Natural killer cell (primary cell): ENCODE measurements around the gene RGSL1. TPM values are rescaled to one million over a fixed set of nuclear protein-coding genes. Genes with fewer than 3 reads are reported as not detected.

Source experiments
- ATAC-seq, 3 donors: fragments of 150-1000 bp in 2 of 3; fragments of 200-7000 bp in 1 of 3; cut with Tn5 transposase; 1 replicate in 1 of 3; 2 replicates in 2 of 3; pipeline ENCODE4 v1.10.0; 2021; ENCODE audit warnings: mild to moderate bottlenecking in 2 of 3, moderate library complexity in 2 of 3
- DNase-seq, 2 donors: peaks; one replicate each; pipeline versions ENCODE4 v3.0.0 to v3.0.0-alpha.2; 2013 to 2021; ENCODE audit warnings: mixed read lengths in 1 of 2
- H3K27ac ChIP-seq: one replicate; pipeline ENCODE4 v1.5.1; 2013; ENCODE audit warnings: mild to moderate bottlenecking, low read length
- H3K27me3 ChIP-seq: one replicate; pipeline ENCODE4 v1.6.1; 2013; ENCODE audit warnings: low read length; ENCODE audit not compliant: control insufficient read depth, insufficient read depth
- H3K36me3 ChIP-seq: one replicate; pipeline ENCODE4 v1.6.1; 2013; ENCODE audit warnings: low read length; ENCODE audit not compliant: control insufficient read depth, insufficient read depth
- H3K4me1 ChIP-seq: one replicate; pipeline ENCODE4 v1.6.1; 2013; ENCODE audit warnings: low read length; ENCODE audit not compliant: control insufficient read depth, insufficient read depth
- H3K4me3 ChIP-seq: one replicate; pipeline ENCODE4 v1.5.1; 2013; ENCODE audit warnings: low read length
- H3K9me3 ChIP-seq: one replicate; pipeline ENCODE4 v1.6.1; 2013; ENCODE audit warnings: low read length; ENCODE audit not compliant: control insufficient read depth, insufficient read depth
- H3K27ac Mint-ChIP-seq, 2 donors: one replicate each; pipeline ENCODE4 v1.8.0; 2022; ENCODE audit warnings: mild to moderate bottlenecking in 2 of 2, mixed read lengths in 2 of 2, moderate library complexity in 1 of 2
- H3K27me3 Mint-ChIP-seq, 2 donors: one replicate each; pipeline ENCODE4 v1.8.0; 2022; ENCODE audit warnings: low read depth in 2 of 2, mixed read lengths in 2 of 2
- H3K36me3 Mint-ChIP-seq: one replicate; pipeline ENCODE4 v1.8.0; 2022; ENCODE audit warnings: mixed read lengths
- H3K4me1 Mint-ChIP-seq, 2 donors: one replicate each; pipeline ENCODE4 v1.8.0; 2022; ENCODE audit warnings: mixed read lengths in 2 of 2
- H3K4me3 Mint-ChIP-seq: one replicate; pipeline ENCODE4 v1.8.0; 2022; ENCODE audit warnings: mild to moderate bottlenecking, moderate library complexity, mixed read lengths
- H3K9me3 Mint-ChIP-seq, 2 donors: one replicate each; pipeline ENCODE4 v1.8.0; 2022; ENCODE audit warnings: mixed read lengths in 2 of 2
- WGBS: methylation state at CpG from one replicate; pipeline ENCODE4 v1.1.7; 2013; ENCODE audit warnings: missing lambda C conversion rate; ENCODE audit not compliant: insufficient coverage; 5-methylcytosine and 5-hydroxymethylcytosine counted together
- intact Hi-C: fragments of 100-400 bp; cut with micrococcal nuclease; formaldehyde crosslinking; loops from one replicate; pipeline ENCODE4 v1.14.2; 2022
- total RNA-seq, 4 donors: library from RNA; stranded (reverse); fragments of 120-200 nt in 1 of 4; gene quantifications; one replicate each; pipeline versions ENCODE4 v1.2.3 to v1.2.4, GENCODE V29; 2013 to 2022
- TF ChIP-seq, protein P1 (sequence below): fragments of 200-600 bp; IDR thresholded peaks from one replicate; pipeline ENCODE4 v1.8.0; 2022; ENCODE audit warnings: antibody characterized with exemption

The RGSL1 gene
- total RNA-seq, 3 donors from 2014 or later (not counting 1 experiment from before 2014, with no cell fraction given): not detected

GRCh38 chr1:182460550-182460951 is 10.6 kb downstream of the RGSL1 start:
- intact Hi-C loops: no loop called here
- H3K27ac ChIP-seq: no peak overlapping the region
- no peaks in the 10 kb centered on the region for H3K4me1 ChIP-seq
- H3K36me3 ChIP-seq: no peaks in the 10 kb centered on the region
- Mint-ChIP-seq H3K36me3 (no peaks in the 10 kb centered on the region), H3K27ac (no peak overlapping the region), H3K27me3 (peaks cover 9 to 17% of the 10 kb centered on the region in 2 donors), H3K4me3 (no peak overlapping the region), H3K9me3 (no peaks in the 10 kb centered on the region), H3K4me1 (no peaks in the 10 kb centered on the region)
- ATAC-seq (no peak), DNase-seq (no peak)
- no peak overlapping the region for H3K4me3 ChIP-seq
- H3K9me3 ChIP-seq: no peaks in the 10 kb centered on the region
- TF ChIP-seq, protein P1, sequence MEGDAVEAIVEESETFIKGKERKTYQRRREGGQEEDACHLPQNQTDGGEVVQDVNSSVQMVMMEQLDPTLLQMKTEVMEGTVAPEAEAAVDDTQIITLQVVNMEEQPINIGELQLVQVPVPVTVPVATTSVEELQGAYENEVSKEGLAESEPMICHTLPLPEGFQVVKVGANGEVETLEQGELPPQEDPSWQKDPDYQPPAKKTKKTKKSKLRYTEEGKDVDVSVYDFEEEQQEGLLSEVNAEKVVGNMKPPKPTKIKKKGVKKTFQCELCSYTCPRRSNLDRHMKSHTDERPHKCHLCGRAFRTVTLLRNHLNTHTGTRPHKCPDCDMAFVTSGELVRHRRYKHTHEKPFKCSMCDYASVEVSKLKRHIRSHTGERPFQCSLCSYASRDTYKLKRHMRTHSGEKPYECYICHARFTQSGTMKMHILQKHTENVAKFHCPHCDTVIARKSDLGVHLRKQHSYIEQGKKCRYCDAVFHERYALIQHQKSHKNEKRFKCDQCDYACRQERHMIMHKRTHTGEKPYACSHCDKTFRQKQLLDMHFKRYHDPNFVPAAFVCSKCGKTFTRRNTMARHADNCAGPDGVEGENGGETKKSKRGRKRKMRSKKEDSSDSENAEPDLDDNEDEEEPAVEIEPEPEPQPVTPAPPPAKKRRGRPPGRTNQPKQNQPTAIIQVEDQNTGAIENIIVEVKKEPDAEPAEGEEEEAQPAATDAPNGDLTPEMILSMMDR: no peak
- H3K27me3 ChIP-seq: no peaks in the 10 kb centered on the region

- H3K4me1 ChIP-seq: no peaks in the 10 kb centered on the region
- Mint-ChIP-seq H3K27me3 (peaks cover 13 to 15% of the 10 kb centered on the region in 2 donors), H3K9me3 (peaks cover 4 to 8% of the 10 kb centered on the region in 2 donors), H3K36me3 (peaks cover 6% of the 10 kb centered on the region), H3K4me3 (no peak overlapping the region), H3K27ac (no peak overlapping the region), H3K4me1 (no peaks in the 10 kb centered on the region)
- intact Hi-C loops: no loop called here
- TF ChIP-seq, protein P1: no peak
- no peaks in the 10 kb centered on the region for H3K9me3 ChIP-seq
- DNase-seq: no peak
- no peaks in the 10 kb centered on the region for H3K27me3 ChIP-seq
- WGBS: 84% methylated on average over 4 of the region's 4 CpGs
- ATAC-seq: no peak
- no peak overlapping the region for H3K27ac ChIP-seq
- no peak overlapping the region for H3K4me3 ChIP-seq
- H3K36me3 ChIP-seq: no peaks in the 10 kb centered on the region
These were observed 23.6 kb downstream of the RGSL1 start for GRCh38 chr1:182473556-182473955.

DNA sequence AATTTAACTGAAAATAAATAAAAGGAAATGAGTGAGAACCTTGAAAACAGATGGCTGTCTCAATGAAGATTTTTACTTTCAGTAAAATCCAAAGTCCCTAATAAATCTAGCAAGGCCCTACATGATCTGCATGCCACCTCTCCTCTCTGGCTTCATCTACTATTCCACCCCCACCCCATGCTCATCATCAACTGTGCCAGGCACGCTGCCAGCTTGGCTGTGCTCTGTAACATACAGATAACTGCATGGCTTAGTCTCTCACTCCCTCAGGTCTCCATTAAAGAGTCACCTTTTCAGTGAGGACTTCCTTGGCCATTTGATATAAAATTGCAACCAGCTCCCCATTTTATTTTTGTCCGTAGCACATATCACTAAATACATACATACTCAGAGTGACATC is 26.7 kb downstream of the RGSL1 start:
- H3K27ac Mint-ChIP-seq: no peak overlapping the region
- no peak overlapping the region for H3K4me3 ChIP-seq
- TF ChIP-seq, protein P1: no peak
- H3K27me3 Mint-ChIP-seq: peaks cover 14 to 22% of the 10 kb centered on the region in 2 donors
- intact Hi-C loops: no loop called here
- H3K4me3 Mint-ChIP-seq: no peak overlapping the region
- DNase-seq (no peak), ATAC-seq (no peak)
- H3K36me3 ChIP-seq: no peaks in the 10 kb centered on the region
- H3K4me1 Mint-ChIP-seq: no peaks in the 10 kb centered on the region
- no peaks in the 10 kb centered on the region for H3K27me3 ChIP-seq
- WGBS: 93% methylated on average over 2 of the region's 2 CpGs
- H3K9me3 Mint-ChIP-seq: peaks cover 4 to 12% of the 10 kb centered on the region in 2 donors
- no peak overlapping the region for H3K27ac ChIP-seq
- H3K9me3 ChIP-seq: no peaks in the 10 kb centered on the region
- H3K36me3 Mint-ChIP-seq: peaks cover 12% of the 10 kb centered on the region
- H3K4me1 ChIP-seq: no peaks in the 10 kb centered on the region

DNA sequence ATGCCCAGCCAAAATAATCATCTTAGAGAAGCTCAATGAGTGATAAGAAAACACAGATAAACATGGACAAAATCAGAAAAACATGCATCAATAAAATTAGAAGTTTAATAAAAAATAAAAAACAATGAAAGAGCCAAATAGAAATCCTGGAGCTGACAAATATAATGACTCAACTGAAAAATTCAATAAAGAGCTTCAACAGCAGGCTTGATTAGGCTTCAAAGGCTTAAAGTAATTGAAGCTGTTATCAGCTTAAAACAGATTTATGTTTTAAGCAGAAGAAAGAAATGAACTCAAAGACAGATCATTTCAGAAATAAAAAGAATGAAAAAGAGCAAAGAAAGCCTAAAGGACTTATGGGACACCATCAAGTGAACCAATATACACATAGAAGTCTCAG is 28.3 kb downstream of the RGSL1 start:
- intact Hi-C loops: no loop called here
- Histone ChIP-seq H3K9me3 (no peaks in the 10 kb centered on the region), H3K27me3 (no peaks in the 10 kb centered on the region), H3K36me3 (no peaks in the 10 kb centered on the region), H3K27ac (no peak overlapping the region), H3K4me1 (no peaks in the 10 kb centered on the region), H3K4me3 (no peak overlapping the region)
- Mint-ChIP-seq H3K4me3 (no peak overlapping the region), H3K9me3 (peaks cover 4 to 12% of the 10 kb centered on the region in 2 donors), H3K4me1 (no peaks in the 10 kb centered on the region), H3K36me3 (peaks cover 12% of the 10 kb centered on the region), H3K27me3 (peaks cover 11 to 22% of the 10 kb centered on the region in 2 donors), H3K27ac (no peak overlapping the region)
- TF ChIP-seq, protein P1: no peak
- DNase-seq (no peak), ATAC-seq (no peak)
